ENCODE results near the gene LUM.

DNA sequence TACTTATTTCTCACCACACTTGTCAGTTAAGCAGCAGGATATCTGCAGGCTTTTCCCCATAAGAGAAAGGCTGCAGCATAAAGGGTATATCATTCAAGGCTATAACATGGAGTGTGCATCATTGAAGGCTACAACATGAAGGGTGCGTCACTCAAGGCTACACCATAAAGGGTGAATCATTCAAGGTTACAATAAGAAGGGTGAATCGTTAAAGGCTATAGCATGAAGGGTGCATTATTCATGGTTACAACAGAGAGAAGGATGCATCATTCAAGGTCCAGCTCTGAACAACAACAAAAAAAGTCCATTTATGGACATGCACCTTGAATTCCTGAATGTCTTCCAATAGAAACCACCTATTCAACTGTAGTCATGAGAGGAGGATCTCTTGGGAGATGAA, 32.8 kb upstream of the LUM start:
- TF ChIP-seq CTCF (IDR thresholded peaks at IDR 0.05; ENCODE audit: low read length) (no peak), EZH2 (optimal IDR thresholded peaks at IDR 0.05; ENCODE audit: low read depth, low read length) (no peak)

Measured in MM.1S (cell line).